Measurements from ENCODE around the gene LILRB5. TPM values are rescaled to one million over a fixed set of nuclear protein-coding genes. Genes with fewer than 3 reads are reported as not detected.

The LILRB5 gene
- total RNA-seq, 1 experiment from 2014 or later = not detected

- no peak overlapping the region for H3K27ac ChIP-seq
- POLR2A ChIA-PET (ENCODE audit: unreplicated experiment) = no interaction called here
- H3K4me2 ChIP-seq = no peak overlapping the region
- BruUV-seq (replicated peaks) = no TSS peak
- intact Hi-C loops (cut with micrococcal nuclease; ENCODE audit: unreplicated experiment) = no loop called here
- H3K27me3 ChIP-seq (ENCODE audit: insufficient read depth, low read depth) = peaks cover 89% of the 10 kb centered on the region
- H3K36me3 ChIP-seq (ENCODE audit: low read depth) = no peaks in the 10 kb centered on the region
- H3K4me1 ChIP-seq (replicated peaks; ENCODE audit: insufficient read depth) = no peaks in the 10 kb centered on the region
- H2AFZ ChIP-seq = no peak overlapping the region
- no peaks in the 10 kb centered on the region for H4K20me1 ChIP-seq (ENCODE audit: insufficient read depth)
- CTCF ChIA-PET = no interaction called here
- H3K9me2 ChIP-seq (ENCODE audit: insufficient read depth) = no peaks in the 10 kb centered on the region
- DNase-seq = no peak
- no peaks in the 10 kb centered on the region for H3F3A ChIP-seq (ENCODE audit: insufficient read depth, low read depth)
- H3K9me3 ChIP-seq (ENCODE audit: insufficient read depth, low read depth) = no peaks in the 10 kb centered on the region
- H3K4me3 ChIP-seq = no peak overlapping the region
- no peaks in the 10 kb centered on the region for H3K79me2 ChIP-seq (ENCODE audit: low read depth)
- TF ChIP-seq CTCF (conservative IDR thresholded peaks at IDR 0.05) = no peak
- TF ChIP-seq EZH2 (IDR thresholded peaks at IDR 0.05; ENCODE audit: low read depth) = no peak
Measured at GRCh38 chr19:54255105-54255775, 1.8 kb downstream of the LILRB5 start.

- no peak for DNase-seq
- Histone ChIP-seq H4K20me1 (ENCODE audit: insufficient read depth) (no peaks in the 10 kb centered on the region), H3K9me2 (ENCODE audit: insufficient read depth) (no peaks in the 10 kb centered on the region), H3K9me3 (ENCODE audit: insufficient read depth, low read depth) (no peaks in the 10 kb centered on the region), H3K27me3 (ENCODE audit: insufficient read depth, low read depth) (peaks cover 89% of the 10 kb centered on the region), H3K27ac (no peak overlapping the region), H3F3A (ENCODE audit: insufficient read depth, low read depth) (no peaks in the 10 kb centered on the region), H3K4me3 (no peak overlapping the region), H3K4me2 (no peak overlapping the region), H3K36me3 (ENCODE audit: low read depth) (no peaks in the 10 kb centered on the region), H3K79me2 (ENCODE audit: low read depth) (no peaks in the 10 kb centered on the region), H3K4me1 (replicated peaks; ENCODE audit: insufficient read depth) (no peaks in the 10 kb centered on the region), H2AFZ (no peak overlapping the region)
- intact Hi-C loops (cut with micrococcal nuclease; ENCODE audit: unreplicated experiment) = no loop called here
- peak; percentile 78; the same call in 1 of the 2 replicates for TF ChIP-seq EZH2 (IDR thresholded peaks at IDR 0.05; ENCODE audit: low read depth)
- no peak for TF ChIP-seq CTCF (conservative IDR thresholded peaks at IDR 0.05)
- BruUV-seq (replicated peaks) = no TSS peak
- ChIA-PET POLR2A (ENCODE audit: unreplicated experiment) (interaction anchor here (0.7 kb wide), 1 partner anchor 661 kb away, joined by 3 read pairs; no protein-coding TSS in a partner anchor), CTCF (no interaction called here)
Measured at GRCh38 chr19:54254195-54254906, 2.7 kb downstream of the LILRB5 start.

- POLR2A ChIA-PET (ENCODE audit: unreplicated experiment) = interaction anchor here (0.7 kb wide), 1 partner anchor 660 kb away, joined by 3 read pairs; no protein-coding TSS in a partner anchor
Measured at GRCh38 chr19:54253331-54254194, 3.5 kb downstream of the LILRB5 start.

More at GRCh38 chr19:54253331-54254194, 3.5 kb downstream of the LILRB5 start:
- H3K27ac ChIP-seq = no peak overlapping the region
- H3K4me1 ChIP-seq (replicated peaks; ENCODE audit: insufficient read depth) = no peaks in the 10 kb centered on the region
- DNase-seq = no peak
- H3K9me2 ChIP-seq (ENCODE audit: insufficient read depth) = no peaks in the 10 kb centered on the region
- H4K20me1 ChIP-seq (ENCODE audit: insufficient read depth) = no peaks in the 10 kb centered on the region
- CTCF ChIA-PET = no interaction called here
- no peaks in the 10 kb centered on the region for H3K9me3 ChIP-seq (ENCODE audit: insufficient read depth, low read depth)
- no peaks in the 10 kb centered on the region for H3F3A ChIP-seq (ENCODE audit: insufficient read depth, low read depth)
- no peaks in the 10 kb centered on the region for H3K79me2 ChIP-seq (ENCODE audit: low read depth)
- no peak for TF ChIP-seq EZH2 (IDR thresholded peaks at IDR 0.05; ENCODE audit: low read depth)
- no peak for TF ChIP-seq CTCF (conservative IDR thresholded peaks at IDR 0.05)
- peaks cover 91% of the 10 kb centered on the region for H3K27me3 ChIP-seq (ENCODE audit: insufficient read depth, low read depth)
- intact Hi-C loops (cut with micrococcal nuclease; ENCODE audit: unreplicated experiment) = no loop called here
- H3K4me2 ChIP-seq = no peak overlapping the region
- no peak overlapping the region for H2AFZ ChIP-seq
- BruUV-seq (replicated peaks) = no TSS peak
- H3K4me3 ChIP-seq = no peak overlapping the region
- no peaks in the 10 kb centered on the region for H3K36me3 ChIP-seq (ENCODE audit: low read depth)

All from PC-9 (cell line).